Progenitor cell of endocrine pancreas (in vitro differentiated cells): ENCODE data around the gene MYO9A. TPM values are rescaled to one million over a fixed set of nuclear protein-coding genes. Genes with fewer than 3 reads are reported as not detected.

Experiments used
- DNase-seq: peaks from one replicate; pipeline ENCODE4 v3.0.0; 2021; ENCODE audit warnings: low spot score; ENCODE audit not compliant: unreplicated experiment
- H3K27ac Mint-ChIP-seq: 2 replicates; pipeline ENCODE4 v1.8.0; 2021; ENCODE audit warnings: mild to moderate bottlenecking, moderate library complexity, mixed read lengths
- H3K27me3 Mint-ChIP-seq: 2 replicates; pipeline ENCODE4 v1.8.0; 2021; ENCODE audit warnings: mixed read lengths
- H3K36me3 Mint-ChIP-seq: 2 replicates; pipeline ENCODE4 v1.8.0; 2022; ENCODE audit warnings: mixed read lengths; ENCODE audit not compliant: insufficient read depth
- H3K4me1 Mint-ChIP-seq: 2 replicates; pipeline ENCODE4 v1.8.0; 2021; ENCODE audit warnings: low read depth, mixed read lengths
- H3K4me3 Mint-ChIP-seq: 2 replicates; pipeline ENCODE4 v1.8.0; 2021; ENCODE audit warnings: low read depth, mild to moderate bottlenecking, moderate library complexity, mixed read lengths
- H3K9me3 Mint-ChIP-seq: 2 replicates; pipeline ENCODE4 v1.8.0; 2021; ENCODE audit warnings: low read depth, mixed read lengths
- total RNA-seq: library from RNA; stranded (reverse); gene quantifications from 2 replicates; pipeline ENCODE4 v1.2.1, GENCODE V29; 2021
- TF ChIP-seq, protein P1 (sequence below): fragments of 200-600 bp; sonication (generic); IDR thresholded peaks from one replicate; pipeline ENCODE4 v1.5.0; 2021; ENCODE audit warnings: antibody characterized with exemption, mild to moderate bottlenecking; ENCODE audit not compliant: unreplicated experiment

The MYO9A gene
- total RNA-seq, 1 donor from 2014 or later, result 32.0 TPM

DNA sequence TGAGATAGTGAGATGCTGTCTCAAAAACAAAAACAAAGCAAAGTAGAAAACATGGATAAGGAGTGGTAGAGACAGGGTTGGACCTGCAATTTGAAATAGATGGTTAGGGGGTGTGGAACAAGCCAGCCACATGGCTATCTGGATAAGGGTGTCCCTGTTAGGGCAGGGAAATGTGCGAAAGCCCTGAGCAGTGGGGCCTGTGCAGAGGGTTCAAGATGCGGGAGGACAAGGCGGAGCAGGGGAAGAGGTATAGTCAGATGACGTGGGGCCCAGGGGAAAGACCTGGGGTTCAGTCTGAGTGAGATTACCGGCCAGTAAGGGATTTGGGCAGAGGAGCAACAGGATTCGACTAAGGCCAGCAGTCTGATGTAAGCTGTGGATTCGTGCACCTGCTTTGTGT lies 326.0 kb downstream of the MYO9A start:
- no peak for DNase-seq
- Mint-ChIP-seq H3K27ac (no peak overlapping the region), H3K36me3 (no peaks in the 10 kb centered on the region), H3K9me3 (no peaks in the 10 kb centered on the region), H3K4me1 (peaks cover 3% of the 10 kb centered on the region), H3K27me3 (peaks cover 8% of the 10 kb centered on the region), H3K4me3 (no peak overlapping the region)
- TF ChIP-seq, protein P1, sequence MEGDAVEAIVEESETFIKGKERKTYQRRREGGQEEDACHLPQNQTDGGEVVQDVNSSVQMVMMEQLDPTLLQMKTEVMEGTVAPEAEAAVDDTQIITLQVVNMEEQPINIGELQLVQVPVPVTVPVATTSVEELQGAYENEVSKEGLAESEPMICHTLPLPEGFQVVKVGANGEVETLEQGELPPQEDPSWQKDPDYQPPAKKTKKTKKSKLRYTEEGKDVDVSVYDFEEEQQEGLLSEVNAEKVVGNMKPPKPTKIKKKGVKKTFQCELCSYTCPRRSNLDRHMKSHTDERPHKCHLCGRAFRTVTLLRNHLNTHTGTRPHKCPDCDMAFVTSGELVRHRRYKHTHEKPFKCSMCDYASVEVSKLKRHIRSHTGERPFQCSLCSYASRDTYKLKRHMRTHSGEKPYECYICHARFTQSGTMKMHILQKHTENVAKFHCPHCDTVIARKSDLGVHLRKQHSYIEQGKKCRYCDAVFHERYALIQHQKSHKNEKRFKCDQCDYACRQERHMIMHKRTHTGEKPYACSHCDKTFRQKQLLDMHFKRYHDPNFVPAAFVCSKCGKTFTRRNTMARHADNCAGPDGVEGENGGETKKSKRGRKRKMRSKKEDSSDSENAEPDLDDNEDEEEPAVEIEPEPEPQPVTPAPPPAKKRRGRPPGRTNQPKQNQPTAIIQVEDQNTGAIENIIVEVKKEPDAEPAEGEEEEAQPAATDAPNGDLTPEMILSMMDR, result no peak

DNA sequence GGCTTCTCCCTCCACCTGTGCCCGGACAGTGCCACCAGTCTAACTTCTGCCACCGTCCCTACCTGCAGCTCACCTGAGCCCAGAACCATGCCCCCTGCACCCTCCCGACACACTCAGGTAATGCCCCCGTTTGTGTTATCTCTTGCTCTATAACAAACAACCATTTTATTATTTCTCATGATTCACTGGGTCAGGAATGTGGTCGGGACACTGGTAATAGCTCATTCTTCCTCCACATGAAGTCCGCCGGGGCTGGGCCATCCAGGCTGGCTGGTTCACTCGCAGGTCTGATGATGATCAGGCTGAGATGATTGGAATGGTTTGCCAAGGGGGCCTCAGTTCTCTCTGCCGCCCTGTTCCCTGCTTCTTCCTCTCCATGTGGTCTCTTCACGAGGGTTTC lies 327.9 kb downstream of the MYO9A start:
- Mint-ChIP-seq H3K4me1 (peaks cover 3% of the 10 kb centered on the region), H3K27ac (no peak overlapping the region), H3K9me3 (no peaks in the 10 kb centered on the region), H3K36me3 (no peaks in the 10 kb centered on the region), H3K4me3 (no peak overlapping the region), H3K27me3 (peaks cover 8% of the 10 kb centered on the region)
- TF ChIP-seq, protein P1, result no peak
- DNase-seq, result no peak

DNA sequence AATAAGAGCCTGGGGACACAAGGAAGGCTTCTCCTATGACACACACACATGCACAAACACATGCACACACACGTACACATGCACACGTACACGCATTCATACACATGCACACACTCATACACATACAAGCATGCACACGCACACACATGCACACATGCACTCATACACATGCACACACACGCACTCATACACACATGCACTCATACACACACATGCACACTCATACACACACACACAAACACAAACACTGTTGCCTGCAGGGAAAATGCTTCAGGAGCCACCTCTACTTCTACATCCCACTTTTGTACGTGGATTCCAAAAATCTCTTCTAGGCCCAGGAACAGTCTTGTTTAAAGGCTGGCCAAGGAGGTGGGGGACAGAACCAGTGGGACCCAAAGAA lies 328.3 kb downstream of the MYO9A start:
- H3K36me3 Mint-ChIP-seq, result no peaks in the 10 kb centered on the region
- no peak overlapping the region for H3K27ac Mint-ChIP-seq
- DNase-seq, result no peak
- TF ChIP-seq, protein P1, result no peak
- peaks cover 3% of the 10 kb centered on the region for H3K4me1 Mint-ChIP-seq
- H3K9me3 Mint-ChIP-seq, result no peaks in the 10 kb centered on the region
- H3K4me3 Mint-ChIP-seq, result no peak overlapping the region
- H3K27me3 Mint-ChIP-seq, result peaks cover 13% of the 10 kb centered on the region

DNA sequence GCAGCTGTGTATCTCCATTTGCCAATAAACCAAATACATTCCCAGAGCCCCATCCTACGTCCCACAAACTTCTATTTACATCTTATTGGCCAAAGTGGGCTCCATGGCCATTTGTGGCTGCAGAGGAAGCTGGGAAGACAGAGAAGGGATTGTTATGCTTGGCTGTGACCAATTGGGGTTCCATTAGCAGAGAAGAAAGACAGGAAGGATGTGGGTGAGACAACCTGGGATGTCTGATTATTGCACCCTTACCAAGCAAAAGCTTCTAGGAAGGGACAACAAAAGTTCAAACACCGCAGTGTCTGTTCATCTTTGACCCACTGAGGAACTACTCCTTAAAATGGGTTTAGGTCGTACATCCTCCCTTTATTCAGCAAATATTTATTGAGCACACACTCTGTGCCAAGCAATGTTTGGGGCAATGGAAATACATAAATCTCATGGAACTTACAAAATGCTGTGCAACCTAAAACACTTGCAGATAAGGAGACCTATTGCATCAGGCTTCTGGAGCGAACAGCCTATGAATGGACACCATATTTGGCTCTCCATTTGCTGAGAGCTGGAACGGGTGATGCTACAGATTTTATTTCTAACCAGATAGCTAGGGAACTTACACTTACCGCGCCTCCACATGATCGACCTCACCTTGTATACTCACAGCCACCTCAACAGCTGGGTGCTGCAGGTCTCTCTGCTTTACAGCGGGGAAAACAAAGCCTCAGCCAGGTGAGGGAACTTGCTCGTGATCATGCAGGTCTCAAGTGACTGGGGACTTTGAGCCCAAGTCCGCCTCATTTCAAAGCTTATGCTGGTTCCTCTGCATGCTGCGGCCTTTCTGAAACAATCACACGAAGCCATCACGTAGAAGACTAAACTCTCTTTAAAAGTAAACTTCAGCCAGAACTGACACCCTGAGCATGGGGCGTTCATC lies 329.0 kb downstream of the MYO9A start:
- Mint-ChIP-seq H3K27me3 (peaks cover 14% of the 10 kb centered on the region), H3K36me3 (no peaks in the 10 kb centered on the region), H3K27ac (no peak overlapping the region), H3K9me3 (no peaks in the 10 kb centered on the region), H3K4me3 (no peak overlapping the region), H3K4me1 (peaks cover 3% of the 10 kb centered on the region)
- no peak for DNase-seq
- TF ChIP-seq, protein P1, result no peak

DNA sequence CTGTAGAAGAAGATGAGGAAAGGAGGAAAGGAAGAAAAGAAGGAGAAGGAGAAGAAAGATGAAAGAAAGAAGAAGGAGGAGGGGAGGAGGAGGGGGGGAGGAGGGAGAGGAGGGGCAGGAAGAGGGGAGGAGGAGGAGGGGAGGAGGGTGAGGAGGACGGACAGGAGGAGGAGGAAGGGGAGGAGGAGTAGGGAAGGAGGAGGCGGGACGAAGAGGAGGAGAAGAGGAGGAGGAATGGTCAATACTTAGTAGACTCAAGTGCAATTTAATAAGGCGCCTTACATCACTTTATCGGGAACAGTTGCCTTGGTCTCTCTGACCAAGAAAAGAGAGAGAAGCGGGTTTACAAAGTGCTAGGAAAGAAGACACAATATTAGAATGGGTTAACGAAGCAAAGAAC lies 331.3 kb downstream of the MYO9A start:
- no peaks in the 10 kb centered on the region for H3K36me3 Mint-ChIP-seq
- TF ChIP-seq, protein P1, result no peak
- H3K27me3 Mint-ChIP-seq, result peaks cover 14% of the 10 kb centered on the region
- no peaks in the 10 kb centered on the region for H3K9me3 Mint-ChIP-seq
- no peak overlapping the region for H3K27ac Mint-ChIP-seq
- peaks cover 3% of the 10 kb centered on the region for H3K4me1 Mint-ChIP-seq
- H3K4me3 Mint-ChIP-seq, result no peak overlapping the region
- DNase-seq, result no peak
